Measurements from ENCODE around the gene NUDT19. TPM values are rescaled to one million over a fixed set of nuclear protein-coding genes. Genes with fewer than 3 reads are reported as not detected.
"Not testable (repeated sequence)": the region's sequence is repeated elsewhere in the genome, so short reads cannot be mapped to it uniquely, and the experiment has no call there.

The NUDT19 gene
- total RNA-seq, 1 donor from 2014 or later, result 19.1 TPM

DNA sequence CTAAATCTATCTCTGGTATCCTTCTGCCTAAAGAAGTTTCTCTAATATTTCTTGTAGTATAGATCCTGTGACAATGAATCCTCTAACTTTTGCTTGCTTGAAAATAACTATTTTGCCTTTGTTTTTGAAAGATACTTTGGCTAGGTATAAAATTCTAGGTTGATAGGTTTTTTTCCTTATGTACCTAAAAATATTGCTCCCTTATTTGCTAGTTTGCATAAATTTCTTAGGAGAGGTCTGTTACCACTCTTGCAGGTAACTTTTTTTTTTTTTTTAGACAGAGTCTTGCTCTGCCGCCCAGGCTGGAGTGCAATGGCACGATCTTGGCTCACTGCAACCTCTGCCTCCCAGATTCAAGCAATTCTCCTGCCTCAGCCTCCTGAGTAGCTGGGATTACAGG lies 12.4 kb downstream of the NUDT19 start:
- intact Hi-C loops (cut with micrococcal nuclease), result not testable (repeated sequence)

DNA sequence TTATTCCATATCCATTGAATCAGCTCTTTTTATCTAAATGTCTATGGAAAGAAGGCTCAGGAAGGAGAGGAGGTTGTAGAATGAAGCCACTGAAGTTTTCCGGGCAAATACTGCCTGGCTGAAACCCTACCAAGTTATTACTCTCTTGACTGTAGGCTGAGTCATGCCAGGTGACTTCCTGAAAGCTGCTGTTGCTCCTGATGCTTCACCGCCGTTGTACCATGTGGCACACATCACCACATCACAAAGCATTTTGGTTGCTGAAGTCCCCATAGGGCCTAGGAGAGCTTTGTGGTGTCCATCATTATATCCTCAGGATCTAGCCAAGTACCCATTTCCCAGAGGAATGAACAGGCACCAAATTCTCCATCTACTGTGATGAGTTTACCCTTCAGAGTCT lies 16.8 kb downstream of the NUDT19 start:
- intact Hi-C loops (cut with micrococcal nuclease), result loop anchor here (2.0 kb wide), 1 partner anchor 16 kb away; no protein-coding TSS in a partner anchor

DNA sequence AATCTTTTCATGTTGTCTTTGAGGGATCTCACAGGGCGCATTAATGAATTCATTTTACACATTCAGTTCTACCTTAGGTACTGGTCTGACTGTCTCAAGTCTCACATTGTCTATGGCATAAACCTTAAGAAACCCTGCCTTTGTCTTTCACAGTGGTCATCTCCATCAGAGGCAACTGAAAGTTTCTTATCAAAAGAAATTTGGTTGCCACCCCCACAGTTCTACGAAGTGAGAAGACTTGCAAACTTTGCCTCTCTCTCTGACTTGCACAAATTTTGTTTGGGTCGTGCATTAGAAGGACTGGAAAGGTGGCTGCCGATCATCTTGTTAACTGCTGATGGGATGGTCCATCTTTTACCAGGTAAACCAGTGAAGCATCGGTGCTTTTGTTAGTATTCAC lies 17.4 kb downstream of the NUDT19 start:
- intact Hi-C loops (cut with micrococcal nuclease), result loop anchor here (2.0 kb wide), 1 partner anchor 16 kb away; no protein-coding TSS in a partner anchor

DNA sequence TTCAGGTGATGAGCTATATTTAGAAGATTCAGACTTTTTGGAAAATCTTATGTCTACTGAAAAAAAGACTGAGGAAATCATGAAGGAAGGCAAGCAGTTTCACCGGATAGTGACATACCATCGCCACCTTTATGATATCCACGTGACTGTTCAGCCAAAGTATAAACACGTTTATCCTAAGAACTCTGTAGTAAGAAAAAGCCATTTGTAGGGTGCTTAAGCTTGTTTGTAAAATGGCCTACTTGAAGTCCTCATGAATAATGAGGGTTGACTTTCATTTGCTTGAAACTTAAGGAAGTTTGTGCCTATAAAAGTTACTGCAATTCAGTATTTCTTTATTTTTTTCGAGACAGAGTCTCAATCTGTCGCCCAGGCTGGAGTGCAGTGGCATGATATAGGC lies 20.1 kb downstream of the NUDT19 start:
- intact Hi-C loops (cut with micrococcal nuclease), result no loop called here

DNA sequence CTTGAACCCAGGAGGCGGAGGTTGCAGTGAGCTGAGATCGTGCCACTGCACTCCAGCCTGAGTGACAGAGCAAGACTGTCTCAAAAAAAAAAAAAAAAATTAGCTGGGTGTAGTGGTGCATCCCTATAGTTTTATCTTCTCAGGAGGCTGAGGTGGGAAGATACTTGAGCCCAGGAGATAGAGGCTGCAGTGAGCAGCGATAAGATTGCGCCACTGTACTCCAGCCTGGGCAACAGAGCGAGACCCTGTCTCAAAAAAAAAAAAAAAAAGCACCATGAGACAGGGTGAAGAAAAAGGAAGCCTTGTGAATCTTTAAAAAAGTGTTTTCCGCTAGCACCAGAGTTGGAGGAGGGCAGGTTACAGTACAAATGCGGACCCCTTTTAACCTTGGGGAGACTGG lies 24.6 kb downstream of the NUDT19 start:
- intact Hi-C loops (cut with micrococcal nuclease), result not testable (repeated sequence)

DNA sequence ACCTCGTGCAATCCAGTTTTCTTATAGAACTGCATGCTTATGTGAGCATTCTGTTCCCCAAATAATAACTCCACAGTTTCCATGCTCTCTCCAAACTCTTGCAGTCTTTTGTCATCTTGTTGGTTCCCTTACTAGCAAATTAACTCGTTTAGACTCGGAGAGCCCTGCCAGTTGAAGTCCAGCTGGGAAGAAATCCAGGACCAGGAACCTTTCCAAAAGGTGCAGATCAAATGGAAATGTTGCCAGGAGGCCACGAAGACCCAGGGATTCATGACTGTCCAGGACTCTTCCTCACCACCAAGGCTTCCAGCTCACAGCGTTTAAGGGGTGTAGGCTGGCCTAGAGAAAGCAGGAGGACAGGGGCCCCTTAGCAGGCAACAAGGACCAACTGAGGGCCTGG lies 25.9 kb downstream of the NUDT19 start:
- intact Hi-C loops (cut with micrococcal nuclease), result no loop called here

GRCh38 chr19:32718286-32718685 lies 26.7 kb downstream of the NUDT19 start:
- intact Hi-C loops (cut with micrococcal nuclease), result no loop called here

- intact Hi-C loops (cut with micrococcal nuclease), result no loop called here
Observed at GRCh38 chr19:32719611-32720059, 28.0 kb downstream of the NUDT19 start, which contains the start of gene TDRD12. TDRD12 (plus strand) TSS chr19:32719767; CDS start chr19:32720073, 306 bp downstream.

DNA sequence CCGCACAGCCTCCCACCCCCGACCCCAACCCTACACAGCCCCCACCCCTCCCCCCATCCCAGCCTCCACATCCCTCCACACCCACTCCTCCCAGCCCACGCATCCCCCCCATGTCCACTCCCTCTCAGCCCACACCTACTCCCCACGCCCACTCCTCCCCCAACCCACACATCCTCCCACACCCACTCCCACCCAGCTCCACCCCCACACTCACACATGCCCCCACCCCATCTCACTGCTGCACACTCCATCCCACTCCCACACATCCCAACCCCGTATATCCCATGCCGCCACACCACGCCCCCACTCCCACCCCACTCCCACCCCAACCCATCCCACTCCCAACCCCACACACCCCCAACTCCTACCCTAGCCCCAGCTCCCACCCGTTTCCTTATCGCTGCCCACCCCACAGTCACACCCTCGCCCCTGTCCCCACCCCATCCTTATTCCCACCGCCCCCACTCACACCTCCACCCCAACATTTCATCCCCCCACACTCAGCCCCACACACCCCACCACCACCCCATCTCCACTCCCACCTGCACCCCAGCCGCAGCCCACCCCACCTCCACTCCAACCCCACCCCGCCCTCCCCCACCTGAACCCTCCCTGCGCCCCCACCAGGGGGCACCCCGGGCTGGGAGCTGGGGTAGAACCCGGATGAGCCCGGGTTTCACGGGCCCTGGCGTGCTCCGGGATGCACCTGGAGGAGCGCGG lies 28.8 kb downstream of the NUDT19 start:
- intact Hi-C loops (cut with micrococcal nuclease), result no loop called here

GRCh38 chr19:32720936-32721250 lies 29.3 kb downstream of the NUDT19 start:
- intact Hi-C loops (cut with micrococcal nuclease), result no loop called here

DNA sequence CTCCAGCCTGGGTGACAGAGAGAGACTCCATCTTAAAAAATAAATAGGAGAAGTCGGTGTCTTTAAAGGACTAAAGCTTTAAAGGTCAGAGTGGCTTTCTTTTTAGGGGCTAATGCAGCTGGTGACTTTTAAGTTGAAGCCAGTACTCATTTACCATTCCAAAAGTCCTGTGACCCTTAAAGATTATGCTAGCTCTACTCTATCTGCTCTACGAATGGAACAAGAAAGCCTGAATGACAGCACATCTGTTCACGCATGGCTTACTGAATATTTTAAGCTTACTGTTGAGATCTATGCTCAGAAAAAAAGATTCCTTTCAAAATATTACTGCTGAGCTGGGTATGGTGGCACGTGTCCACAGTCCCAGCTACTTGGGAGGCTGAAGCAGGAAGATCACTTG lies 44.3 kb downstream of the NUDT19 start:
- intact Hi-C loops (cut with micrococcal nuclease), result no loop called here

GRCh38 chr19:32743021-32743420 lies 51.4 kb downstream of the NUDT19 start:
- intact Hi-C loops (cut with micrococcal nuclease), result no loop called here

GRCh38 chr19:32743447-32743846 lies 51.8 kb downstream of the NUDT19 start:
- intact Hi-C loops (cut with micrococcal nuclease), result no loop called here

- intact Hi-C loops (cut with micrococcal nuclease), result no loop called here
Observed at GRCh38 chr19:32744555-32745325, 53.1 kb downstream of the NUDT19 start.

DNA sequence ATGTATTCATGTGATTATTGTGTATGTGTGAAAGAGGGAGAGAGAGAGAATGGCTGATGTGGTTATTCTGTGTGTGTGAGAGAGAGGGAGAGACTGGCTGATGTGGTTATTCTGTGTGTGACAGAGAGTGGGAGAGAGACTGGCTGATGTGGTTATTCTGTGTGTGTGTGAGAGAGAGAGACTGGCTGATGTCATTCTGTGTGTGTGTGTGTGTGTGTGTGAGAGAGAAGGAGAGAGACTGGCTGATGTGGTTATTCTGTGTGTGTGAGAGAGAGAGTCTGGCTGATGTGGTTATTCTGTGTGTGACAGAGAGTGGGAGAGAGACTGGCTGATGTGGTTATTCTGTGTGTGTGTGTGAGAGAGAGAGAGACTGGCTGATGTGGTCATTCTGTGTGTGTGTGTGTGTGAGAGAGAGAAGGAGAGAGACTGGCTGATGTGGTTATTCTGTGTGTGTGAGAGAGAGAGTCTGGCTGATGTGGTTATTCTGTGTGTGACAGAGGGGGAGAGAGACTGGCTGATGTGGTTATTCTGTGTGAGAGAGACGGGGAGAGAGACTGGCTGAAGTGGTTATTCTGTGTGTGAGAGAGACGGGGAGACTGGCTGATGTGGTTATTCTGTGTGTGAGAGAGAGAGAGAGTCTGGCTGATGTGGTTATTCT lies 54.1 kb downstream of the NUDT19 start:
- intact Hi-C loops (cut with micrococcal nuclease), result not testable (repeated sequence)

- intact Hi-C loops (cut with micrococcal nuclease), result not testable (repeated sequence)
Observed at GRCh38 chr19:32746631-32747196, 55.1 kb downstream of the NUDT19 start.

DNA sequence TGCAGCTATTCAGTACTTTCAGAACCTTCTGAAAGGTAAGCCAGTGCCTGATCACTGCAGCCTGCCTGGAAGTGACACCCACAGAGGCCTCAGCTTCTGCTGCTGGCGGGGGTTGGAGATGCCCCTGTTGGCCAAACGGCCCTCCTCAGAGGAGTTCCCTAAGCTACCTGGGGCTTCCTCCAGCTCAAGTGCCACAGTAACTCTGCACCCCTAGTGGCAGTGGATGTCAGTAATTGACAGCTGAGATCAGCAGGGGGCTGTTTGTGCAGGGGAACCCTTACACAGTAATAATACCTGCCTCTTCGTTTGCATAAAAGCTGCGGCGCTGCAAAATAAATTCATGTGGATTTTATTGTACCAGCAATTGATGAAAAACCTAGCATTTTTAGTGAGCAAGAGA lies 56.9 kb downstream of the NUDT19 start:
- intact Hi-C loops (cut with micrococcal nuclease), result no loop called here

- intact Hi-C loops (cut with micrococcal nuclease), result no loop called here
Observed at GRCh38 chr19:32748948-32749347, 57.3 kb downstream of the NUDT19 start.

DNA sequence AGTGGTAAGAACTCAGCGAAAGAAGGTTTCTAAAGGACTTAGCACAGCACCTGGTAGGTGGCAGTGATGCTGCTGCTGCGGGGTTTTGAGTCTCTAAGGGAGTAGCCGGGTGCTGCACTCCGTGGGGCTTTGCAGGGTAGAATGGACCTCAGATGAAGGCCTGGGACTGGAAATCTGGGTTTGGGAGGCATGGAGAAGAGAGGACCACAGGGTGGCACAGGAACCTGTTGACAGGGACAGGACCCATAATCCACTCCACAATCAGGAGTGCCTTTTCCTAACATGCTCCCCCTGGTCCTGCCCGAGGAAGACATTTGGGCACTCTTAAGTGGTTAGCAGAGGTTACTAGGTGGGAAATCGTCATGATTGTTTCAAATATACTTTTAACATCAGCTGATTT lies 57.7 kb downstream of the NUDT19 start:
- intact Hi-C loops (cut with micrococcal nuclease), result no loop called here

- intact Hi-C loops (cut with micrococcal nuclease), result no loop called here
Observed at GRCh38 chr19:32750441-32751055, 58.9 kb downstream of the NUDT19 start.

DNA sequence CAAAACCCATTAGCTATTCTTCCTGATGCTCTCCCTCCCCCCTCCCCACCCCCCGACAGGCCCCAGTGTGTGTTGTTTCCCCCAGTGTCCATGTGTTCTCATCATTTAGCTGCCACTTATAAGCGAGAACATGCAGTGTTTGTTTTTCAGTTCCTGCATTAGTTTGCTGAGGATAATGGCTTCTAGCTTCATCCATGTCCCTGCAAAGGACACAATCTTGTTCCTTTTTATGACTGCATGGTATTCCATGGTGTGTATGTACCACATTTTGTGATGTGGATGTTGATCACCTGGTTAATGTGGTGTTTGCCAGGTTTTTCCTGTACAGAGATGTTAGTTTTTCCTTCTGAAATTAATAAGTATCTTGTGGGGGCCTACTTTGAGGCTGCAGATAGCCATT lies 59.4 kb downstream of the NUDT19 start:
- intact Hi-C loops (cut with micrococcal nuclease), result no loop called here
